HG03196 (cell line): Measurements from ENCODE around the gene ZNF415.
"Not testable (repeated sequence)": the region's sequence is repeated elsewhere in the genome, so short reads cannot be mapped to it uniquely, and the experiment has no call there.

Source experiments
- ATAC-seq: cut with Tn5 transposase; IDR thresholded peaks from one replicate; pipeline ENCODE4 v1.9.1; 2021; ENCODE audit not compliant: unreplicated experiment

The ZNF415 gene

DNA sequence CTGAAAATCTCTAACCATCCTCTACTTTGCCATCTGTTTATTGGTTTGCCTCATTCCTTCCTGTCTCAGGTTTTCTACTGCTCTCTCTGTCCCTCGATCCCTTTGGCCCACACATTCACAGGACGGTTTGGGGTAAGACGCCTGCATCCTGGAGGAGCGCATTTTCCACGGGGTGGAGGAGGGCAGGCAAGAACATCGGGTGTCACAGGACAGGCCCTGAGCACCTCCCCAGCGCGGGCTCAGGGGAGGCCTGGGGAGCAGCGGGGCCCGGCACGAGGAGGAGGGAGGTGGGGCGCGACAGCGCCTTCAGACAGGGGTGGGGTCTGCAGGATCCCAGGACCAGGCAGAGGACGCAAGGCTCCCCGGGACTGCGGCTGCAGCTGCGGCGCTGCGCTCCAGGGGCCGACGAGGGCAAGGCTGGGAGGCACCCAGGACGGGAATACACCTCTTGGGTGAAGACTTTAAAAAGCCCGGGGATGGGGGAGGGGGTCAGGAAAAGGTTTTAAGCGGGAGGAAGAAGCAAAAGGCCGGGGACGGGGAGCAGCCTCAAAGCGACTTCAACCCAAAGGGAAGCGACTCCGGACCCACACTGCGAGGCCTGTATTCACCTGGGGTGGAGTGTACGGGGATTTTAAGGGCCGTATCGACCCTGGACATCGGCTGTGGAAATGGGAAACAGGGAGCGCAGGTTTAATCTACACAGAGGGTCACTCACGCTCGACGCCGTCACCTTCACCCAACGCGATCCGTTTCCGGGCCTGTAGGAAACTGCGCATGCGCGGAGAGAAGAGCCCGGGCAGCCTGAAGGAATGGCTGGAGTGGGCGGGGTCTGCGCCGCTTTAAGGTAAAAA, at the start of gene ZNF415:
Gene ZNF415, minus strand, starts transcription at position 770 of the 851 bp plus-strand sequence. CDS start 10,234 bp downstream, outside the sequence.
- no peak for ATAC-seq

DNA sequence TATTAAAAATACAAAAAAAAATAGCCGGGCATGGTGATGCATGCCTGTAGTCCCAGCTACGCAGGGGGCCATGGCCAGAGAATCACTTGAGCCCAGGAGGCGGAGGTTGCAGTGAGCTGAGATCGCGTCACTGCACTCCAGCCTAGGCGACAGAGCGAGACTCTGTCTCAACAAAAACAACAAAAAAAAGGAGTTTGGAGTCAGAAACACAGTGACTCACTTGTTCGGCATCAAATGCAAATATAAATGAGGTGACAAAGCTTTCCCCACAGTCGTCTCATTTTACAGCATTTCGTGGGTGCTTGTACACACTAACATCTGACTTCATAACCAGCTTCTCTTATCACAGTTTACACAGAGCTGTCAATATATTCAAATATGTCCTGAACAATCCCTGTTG, 49.5 kb upstream of the ZNF415 start:
- no peak for ATAC-seq

DNA sequence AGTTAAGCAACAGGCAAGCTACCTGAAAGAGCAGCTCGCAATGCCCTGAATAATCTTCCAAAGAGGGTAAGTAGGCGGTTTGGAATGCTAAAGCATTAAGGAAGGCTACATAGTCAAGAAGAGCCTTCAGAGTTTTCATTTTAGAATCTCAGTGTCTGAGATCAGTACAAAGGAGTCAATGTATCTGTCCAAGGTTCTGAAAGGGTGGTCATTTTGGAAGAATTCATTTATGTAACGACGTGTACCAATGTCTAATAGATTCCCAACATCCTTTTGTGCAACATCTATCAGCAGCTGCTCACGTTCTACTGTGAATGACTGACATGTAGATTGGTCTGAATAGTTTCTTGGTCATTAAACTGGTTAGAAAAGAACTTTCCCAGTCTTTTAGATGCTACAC, 45.3 kb upstream of the ZNF415 start:
- no peak for ATAC-seq

DNA sequence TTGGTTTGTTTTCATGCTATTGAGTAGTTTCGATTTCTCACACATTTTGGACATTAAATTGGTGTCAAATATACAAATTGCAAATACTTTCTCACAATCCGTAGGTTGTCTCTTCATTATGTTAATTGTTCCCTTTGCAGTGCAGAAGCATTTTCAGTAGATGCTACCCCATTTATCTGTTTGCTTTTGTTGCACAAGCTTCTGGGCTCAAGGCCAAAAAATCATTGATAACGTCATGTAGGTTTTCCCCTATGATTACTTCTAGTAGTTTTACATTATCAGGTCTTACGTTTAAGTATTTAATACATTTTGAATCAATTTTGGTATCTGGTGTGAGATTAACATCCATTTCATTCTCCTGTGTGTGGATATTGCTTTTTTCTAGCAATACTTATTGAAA, 40.2 kb upstream of the ZNF415 start:
- ATAC-seq = no peak

DNA sequence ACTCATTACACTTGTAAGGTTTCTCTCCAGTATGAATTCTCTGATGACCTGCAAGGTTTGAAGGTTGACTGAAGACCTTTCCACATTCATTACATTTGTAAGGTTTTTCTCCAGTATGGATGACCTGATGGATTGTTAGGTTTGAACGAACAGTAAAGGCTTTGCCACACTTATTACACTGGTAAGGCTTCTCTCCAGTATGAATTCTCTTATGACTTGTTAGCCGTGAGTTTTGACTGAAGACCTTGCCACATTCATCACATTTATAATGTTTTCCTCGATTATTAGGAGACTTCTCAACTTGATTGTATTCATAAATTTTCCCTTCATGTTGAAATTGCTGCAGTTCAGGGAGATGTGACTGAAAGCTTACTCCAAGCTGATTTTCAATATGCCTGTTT, 33.0 kb upstream of the ZNF415 start:
- ATAC-seq = no peak

DNA sequence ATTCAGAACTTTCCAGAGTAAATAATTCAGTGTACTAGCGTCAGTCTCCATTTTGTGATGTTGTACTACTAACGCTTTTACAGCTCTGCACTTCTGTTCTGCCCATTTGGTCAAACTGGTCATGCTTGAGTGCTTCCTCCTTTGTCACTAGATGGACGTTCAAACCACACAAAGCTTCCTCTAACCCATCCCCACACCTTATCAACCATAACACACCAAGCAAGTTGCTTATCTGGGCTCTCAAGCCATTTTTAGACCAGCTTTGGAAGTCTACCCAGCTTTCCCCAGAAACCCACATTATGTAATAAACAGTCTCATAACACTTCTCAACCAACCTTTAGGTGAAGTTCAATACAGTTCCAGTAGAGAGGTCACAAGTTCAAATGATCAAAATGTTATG, 28.4 kb upstream of the ZNF415 start:
- ATAC-seq = no peak

DNA sequence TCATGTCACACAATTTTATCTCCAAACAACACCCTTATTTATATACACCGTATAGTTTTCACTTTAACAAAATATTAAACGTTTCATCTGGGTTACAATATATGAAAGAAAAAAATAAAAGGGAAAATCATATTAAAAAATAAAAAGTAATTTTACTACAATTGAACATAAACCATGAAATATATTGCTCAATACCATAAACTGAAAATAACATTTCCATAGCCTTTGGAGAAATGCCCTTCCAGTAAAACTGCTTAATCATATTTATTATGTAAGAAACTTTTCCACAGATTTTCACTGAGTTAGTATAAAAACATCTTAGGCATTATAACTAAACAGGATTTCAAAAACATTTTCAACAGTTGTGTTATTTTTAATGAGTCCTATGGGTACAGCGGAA, 27.6 kb upstream of the ZNF415 start:
- no peak for ATAC-seq

DNA sequence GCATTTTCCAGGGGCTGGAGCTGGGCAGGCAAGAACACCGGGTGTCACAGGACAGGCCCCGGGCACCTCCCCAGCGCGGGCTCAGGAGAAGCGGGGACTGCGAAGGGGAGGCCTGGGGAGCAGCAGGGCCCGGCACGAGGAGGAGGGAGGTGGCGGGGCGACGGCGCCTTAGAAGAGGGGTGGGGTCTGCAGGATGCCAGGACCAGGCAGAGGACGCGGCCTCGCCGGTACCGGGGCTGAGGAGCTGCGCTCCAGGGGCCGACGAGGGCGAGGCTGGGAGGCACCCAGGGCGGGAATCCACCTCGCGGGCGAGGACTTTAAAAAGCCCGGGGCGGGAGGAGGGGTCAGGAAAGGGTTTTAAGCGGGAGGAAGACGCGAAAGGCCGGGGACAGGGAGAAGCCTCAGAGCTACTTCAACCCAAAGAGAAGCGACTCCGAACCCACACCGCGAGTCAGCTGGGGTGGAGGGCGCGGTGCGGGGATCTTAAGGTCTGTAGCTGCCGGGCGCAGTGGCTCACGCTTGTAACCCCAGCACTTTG, 25.5 kb upstream of the ZNF415 start:
- no peak for ATAC-seq

DNA sequence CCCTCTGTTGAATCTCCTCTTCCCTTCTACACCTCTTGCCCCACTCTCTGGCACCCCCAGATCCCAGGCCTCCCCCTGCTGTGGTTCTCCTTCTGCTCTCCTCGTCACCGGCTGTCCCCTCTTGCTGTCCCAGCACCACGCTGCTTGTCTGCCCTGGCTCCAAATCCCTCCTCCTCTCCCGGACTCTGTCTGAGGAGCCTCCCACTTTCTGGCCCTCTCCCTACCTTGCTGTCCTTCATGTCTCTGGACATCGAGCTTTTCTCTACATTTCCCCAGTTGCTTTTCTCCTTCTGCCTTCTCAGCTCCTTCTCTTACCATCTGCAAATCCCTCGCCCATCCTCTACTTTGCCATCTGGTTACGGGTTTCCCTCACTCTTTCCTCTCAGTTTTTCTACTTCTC, 24.9 kb upstream of the ZNF415 start:
- no peak for ATAC-seq

DNA sequence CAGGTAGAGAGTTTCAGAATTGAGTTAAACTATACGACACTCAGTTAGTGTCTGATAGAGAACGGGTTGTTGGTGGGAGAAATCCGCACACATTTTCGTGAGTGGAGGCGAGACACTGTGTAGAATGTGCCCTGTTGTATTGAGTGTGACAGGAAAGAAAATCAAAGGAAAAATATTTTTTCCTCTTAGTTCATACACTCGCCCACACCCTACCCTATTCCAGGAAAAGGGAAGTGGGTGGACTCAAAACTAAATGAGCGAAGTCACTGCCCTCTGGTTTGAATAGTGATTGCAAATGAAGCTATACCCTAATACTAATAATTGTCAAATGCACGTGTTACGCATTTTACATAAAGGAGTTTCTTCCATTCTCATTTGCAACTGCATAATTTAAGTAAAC, 24.1 kb upstream of the ZNF415 start:
- ATAC-seq = no peak

DNA sequence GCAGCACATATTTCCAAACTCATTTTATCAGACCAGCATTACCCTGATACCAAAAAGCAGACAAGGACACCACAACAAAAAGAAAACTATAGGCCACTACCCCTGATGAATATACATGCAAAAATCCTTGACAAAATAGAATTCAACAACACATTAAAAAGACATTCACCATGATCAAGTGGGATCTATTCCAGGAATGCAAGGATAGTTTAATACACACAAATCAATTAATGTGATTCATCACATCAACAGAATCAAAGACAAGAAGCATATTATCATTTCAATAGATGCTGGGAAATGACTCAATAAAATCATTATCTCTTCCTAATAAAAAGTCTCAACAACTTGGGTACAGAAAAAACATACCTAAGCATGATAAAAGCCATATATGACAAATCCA, 14.9 kb upstream of the ZNF415 start:
- no peak for ATAC-seq

DNA sequence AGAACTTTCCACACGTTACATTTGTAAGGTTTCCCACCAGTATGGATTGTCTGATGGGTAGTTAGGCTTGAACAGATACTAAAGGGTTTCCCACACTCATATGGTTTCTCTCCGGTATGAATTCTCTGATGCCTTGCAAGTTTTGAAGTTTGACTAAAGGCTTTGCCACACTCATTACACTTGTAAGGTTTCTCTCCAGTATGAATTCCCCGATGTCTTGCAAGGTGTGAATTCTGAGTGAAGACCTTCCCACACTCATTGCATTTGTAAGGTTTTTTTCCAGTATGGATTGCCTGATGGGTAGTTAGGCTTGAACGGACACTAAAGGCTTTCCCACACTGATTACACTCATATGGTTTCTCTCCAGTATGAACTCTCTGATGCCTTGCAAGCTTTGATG, 7.6 kb upstream of the ZNF415 start:
- ATAC-seq = no peak

DNA sequence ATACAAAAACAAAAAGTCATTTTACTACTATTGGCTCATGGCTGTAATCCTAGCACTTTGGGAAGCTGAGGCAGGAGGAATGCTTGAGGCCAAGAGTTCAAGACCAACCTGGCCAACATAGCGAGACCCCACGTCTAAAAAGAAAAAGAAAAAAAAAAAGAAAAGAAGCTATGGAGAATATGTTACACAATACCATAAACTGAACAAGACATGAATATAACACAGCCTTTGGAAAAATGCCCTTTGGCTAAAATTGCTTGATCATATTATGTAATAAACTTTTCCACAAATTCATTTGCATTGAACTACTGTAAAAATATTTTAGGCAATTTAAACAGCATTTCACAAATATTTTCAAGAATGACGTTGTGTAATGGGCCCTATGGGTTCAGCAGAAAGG, 3.7 kb upstream of the ZNF415 start:
- no peak for ATAC-seq

DNA sequence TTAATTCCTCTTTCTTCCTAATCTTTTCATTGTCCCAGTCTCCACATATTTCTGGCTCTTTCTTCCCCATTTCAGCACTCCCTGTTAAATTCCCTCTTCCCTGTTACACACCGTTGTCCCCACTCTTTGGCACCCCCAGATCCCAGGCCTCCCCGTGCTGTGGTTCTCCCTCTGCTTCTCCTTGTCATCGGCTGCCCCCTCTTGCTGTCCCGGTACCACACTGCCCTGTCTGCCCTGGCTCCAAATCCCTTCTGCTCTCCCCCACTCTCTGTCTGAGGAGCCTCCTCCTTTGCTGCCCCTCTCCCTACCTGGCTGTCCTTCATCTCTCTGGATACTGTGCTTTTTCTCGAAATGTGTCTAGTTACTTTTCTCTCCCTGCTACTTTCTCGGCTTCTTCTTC, 983 bp downstream of the ZNF415 start:
- ATAC-seq = no peak

DNA sequence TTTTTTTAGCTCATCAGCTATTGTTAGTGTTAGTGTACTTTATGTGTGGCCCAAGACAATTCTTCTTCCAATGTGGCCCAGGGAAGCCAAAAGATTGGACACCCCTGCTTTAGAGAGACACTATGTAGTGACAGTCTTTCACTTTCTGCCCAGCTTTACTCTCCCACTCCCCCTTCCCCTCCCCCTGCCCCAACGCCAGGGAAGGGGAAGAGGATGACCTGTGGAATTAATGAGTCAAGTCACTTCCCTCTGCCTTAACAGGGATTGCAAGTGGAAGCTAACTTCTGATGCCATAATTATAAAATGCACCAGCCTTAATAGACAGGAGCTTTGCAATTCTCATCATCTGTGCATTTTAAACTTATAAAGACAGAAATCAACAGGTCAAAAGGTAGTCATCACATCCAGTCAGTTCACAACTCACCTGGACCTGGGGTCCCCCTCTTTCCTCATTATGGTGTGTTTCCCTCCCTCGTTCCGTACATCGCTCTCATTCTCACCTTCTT, 1.6 kb downstream of the ZNF415 start:
- ATAC-seq = no peak

DNA sequence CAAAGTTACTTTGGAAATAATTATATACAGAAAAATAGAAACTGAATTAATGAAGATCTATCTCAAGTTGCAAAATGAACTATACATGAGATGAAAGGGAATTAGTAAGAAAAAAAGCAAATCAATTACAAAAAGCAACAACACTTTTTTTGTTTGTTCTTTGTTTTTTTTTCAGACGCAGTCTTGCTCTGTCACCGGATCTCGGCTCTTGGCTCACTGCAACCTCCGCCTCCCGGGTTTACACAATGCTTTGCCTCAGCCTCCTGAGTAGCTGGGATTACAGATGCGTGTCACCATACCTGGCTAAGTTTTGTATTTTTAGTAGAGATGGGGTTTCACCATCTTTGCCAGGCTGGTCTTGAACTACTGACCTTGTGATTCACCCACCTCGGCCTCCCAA, 2.2 kb downstream of the ZNF415 start:
- no peak for ATAC-seq

DNA sequence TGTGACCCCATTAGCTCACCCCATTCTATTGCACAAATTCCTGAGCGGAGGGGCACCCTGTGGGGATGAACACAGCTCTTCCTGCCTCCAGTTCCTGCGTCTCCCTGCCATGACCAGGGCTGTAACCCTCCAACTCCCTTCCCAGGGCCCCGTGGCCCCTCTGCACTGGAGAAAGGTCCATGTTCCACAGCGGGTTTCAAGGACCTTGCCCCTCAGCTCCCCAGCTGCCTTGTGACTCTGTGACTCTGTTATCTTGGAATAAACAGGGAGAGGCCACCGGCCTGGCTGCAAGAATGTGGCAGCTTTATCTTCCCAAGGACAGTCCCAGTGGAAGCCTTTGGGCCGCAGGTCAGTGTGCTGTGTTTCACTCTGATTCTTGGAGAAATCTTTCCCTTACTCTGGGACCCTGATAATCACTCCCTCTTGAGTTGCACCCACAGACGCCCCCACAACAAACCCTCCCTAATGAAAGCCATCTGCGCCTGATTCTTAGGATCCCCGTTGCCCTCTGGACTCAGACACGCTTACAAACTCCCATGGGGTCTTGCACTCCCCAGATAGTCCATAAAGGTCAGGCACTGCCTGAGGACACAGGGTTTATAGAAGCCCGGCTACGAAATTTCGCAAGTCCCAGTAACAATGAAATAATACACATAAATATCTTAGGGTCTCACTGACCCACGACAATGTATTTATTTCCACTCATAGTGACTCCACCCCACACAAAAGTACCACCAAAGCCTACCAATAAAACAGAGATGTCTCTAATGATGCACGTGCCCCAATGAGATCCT, 5.8 kb downstream of the ZNF415 start:
- not testable (repeated sequence) for ATAC-seq

DNA sequence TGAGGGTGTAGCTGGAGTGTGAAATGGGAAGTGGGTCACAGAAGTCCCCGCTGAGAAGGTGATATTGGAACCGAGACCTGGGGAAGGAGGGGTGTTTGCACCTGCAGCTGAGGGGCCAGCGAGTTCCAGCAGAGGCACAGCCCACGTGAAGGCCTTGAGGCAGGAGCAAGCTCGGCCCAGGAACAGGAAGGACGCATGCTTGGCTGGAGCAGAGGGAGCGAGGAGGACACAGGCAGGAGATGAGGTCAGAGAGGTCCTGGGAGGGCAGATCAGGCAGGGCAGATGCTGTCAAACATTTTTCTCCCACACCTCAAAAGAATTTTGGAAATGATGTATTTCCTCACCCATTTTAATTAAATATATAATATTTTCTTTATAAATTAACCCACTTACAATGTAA, 9.3 kb downstream of the ZNF415 start:
- ATAC-seq = no peak

DNA sequence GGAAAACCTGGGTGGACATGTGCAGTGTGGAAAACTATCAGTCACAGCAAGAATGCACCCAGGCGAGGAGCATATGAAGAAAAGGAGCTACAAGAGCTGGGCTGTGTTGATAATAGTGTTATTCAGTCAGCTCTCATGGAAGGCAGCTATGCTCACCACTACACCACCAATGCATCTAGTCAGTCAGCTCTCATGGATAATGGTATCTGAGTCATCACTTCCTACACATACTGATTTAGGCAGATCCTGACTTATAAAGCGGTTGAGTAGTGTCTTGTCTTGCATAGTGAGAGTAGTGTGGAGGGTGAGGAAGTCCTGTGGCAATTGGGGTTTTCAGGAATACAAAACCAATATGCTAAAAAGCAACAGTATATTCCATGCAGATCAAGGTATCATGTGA, 20.4 kb downstream of the ZNF415 start:
- ATAC-seq = no peak

DNA sequence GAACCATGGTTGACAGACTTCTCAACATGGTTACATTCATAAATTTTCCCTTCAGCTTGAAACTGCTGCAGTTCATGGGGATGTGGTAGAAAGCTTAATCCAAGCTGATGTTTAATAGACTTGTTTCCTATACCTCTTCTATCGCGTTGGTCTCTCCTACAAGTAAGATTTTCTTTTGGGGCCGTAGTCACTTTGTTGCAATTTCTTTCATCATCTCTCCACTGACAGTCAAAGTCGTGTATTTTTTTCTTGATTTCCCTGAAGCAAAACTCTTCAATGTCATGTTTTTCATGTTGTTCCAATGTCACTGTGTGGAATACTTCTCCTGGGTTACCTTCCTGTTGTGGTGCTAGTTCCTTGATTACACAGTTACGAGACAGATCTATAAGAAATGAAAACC, 23.2 kb downstream of the ZNF415 start:
- ATAC-seq = no peak

DNA sequence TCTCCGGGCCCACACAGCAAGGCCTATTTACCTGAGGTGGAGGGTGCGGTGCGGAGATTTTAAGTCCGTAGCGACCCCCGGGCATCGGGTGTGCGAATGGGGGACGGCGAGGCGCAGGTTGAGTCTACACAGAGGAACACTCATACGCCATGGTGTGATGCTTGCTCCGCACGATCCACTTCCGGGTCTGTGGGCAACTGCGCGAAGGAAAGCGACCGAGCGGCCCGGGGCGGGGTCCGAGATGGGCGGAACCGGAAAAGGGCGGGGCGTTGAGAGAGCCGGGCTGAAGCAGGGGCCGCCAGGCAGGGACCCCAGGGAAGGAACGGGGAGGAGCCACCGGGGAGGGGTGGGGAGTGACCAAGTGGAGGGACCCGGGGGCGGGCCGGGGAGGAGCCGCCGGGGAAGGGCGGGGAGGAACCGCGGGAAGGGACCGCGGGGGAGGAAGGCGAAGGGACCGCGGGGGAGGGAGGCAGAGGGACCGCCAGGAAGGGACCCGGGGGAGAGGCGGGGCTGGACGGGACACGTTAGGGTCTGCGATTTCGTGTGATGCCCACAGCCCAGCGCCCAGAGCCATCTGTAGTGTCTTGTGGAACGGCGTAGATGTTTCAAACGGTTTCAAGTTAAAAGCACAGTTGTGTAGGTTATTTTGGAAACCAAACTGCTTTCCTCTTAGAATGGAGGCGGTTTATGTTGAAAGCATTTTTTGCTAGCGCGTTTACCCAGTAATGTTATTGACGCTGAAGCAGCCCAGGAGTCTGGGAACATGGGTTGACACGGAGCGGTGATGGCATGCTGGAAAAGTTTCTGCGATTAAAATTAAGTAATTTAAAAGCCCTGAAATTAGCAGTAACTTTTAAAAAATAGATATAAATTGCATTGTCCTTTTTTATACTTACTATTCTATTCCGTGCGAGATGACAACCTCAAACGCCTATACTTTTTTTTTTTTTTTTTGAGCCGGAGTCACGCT, 29.2 kb downstream of the ZNF415 start, which contains the start of gene ZNF160:
Gene ZNF160, minus strand, starts transcription at position 189 of the 970 bp plus-strand sequence. CDS start 17,146 bp downstream, outside the sequence.
- ATAC-seq = peak; percentile 93
